Karpas-422 (cell line): ENCODE measurements around the gene URM1. TPM values are rescaled to one million over a fixed set of nuclear protein-coding genes. Genes with fewer than 3 reads are reported as not detected.
"Not testable (repeated sequence)": the region's sequence is repeated elsewhere in the genome, so short reads cannot be mapped to it uniquely, and the experiment has no call there.

ENCODE experiments used
- DNase-seq: peaks from one replicate; pipeline ENCODE4 v3.0.0-alpha.2; 2015
- H2AFZ ChIP-seq: fragments of 200-600 bp; sonication (generic); 2 replicates; pipeline ENCODE4 v1.6.1; 2014; ENCODE audit warnings: antibody characterized with exemption, low read length, mixed read lengths
- H3K27ac ChIP-seq: fragments of 200-600 bp; sonication (generic); 2 replicates; pipeline ENCODE4 v1.5.1; 2014; ENCODE audit warnings: mild to moderate bottlenecking, low read length, moderate library complexity
- H3K27me3 ChIP-seq: fragments of 200-600 bp; sonication (generic); 2 replicates; pipeline ENCODE4 v1.6.1; 2014; ENCODE audit warnings: low read length, mixed read lengths
- H3K36me3 ChIP-seq: fragments of 200-600 bp; sonication (generic); 2 replicates; pipeline ENCODE4 v1.6.1; 2014; ENCODE audit warnings: low read length, mixed read lengths; ENCODE audit not compliant: insufficient read depth
- H3K4me1 ChIP-seq: fragments of 200-600 bp; sonication (generic); 2 replicates; pipeline ENCODE4 v1.6.1; 2014; ENCODE audit warnings: mild to moderate bottlenecking, low read length, mixed read lengths
- H3K4me2 ChIP-seq: fragments of 200-600 bp; sonication (generic); 2 replicates; pipeline ENCODE4 v1.6.1; 2014; ENCODE audit warnings: low read length, low read depth, mild to moderate bottlenecking; ENCODE audit not compliant: poor library complexity, severe bottlenecking
- H3K4me3 ChIP-seq: fragments of 200-600 bp; sonication (generic); 2 replicates; pipeline ENCODE4 v1.5.1; 2014; ENCODE audit warnings: mild to moderate bottlenecking, antibody characterized with exemption, low read length, mixed read lengths
- H3K79me2 ChIP-seq: fragments of 200-600 bp; sonication (generic); 2 replicates; pipeline ENCODE4 v1.6.1; 2014; ENCODE audit warnings: mild to moderate bottlenecking, low read length, mixed read lengths
- H3K9ac ChIP-seq: fragments of 200-600 bp; sonication (generic); 2 replicates; pipeline ENCODE4 v1.6.0; 2014; ENCODE audit warnings: low read length
- H3K9me2 ChIP-seq: fragments of 200-600 bp; sonication (generic), shearing (Covaris generic); replicated peaks from 2 replicates; pipeline ENCODE4 v1.6.0; 2014; ENCODE audit warnings: mild to moderate bottlenecking, low read length, moderate library complexity; ENCODE audit not compliant: insufficient read depth
- H3K9me3 ChIP-seq: fragments of 300-700, 200-600 bp; sonication (generic); 2 replicates; pipeline ENCODE4 v1.6.1; 2014; ENCODE audit warnings: low read length, mixed read lengths
- H4K20me1 ChIP-seq: fragments of 200-600 bp; sonication (generic); 2 replicates; pipeline ENCODE4 v1.6.1; 2014; ENCODE audit warnings: mild to moderate bottlenecking, antibody characterized with exemption, low read length, low read depth; ENCODE audit not compliant: insufficient read depth
- total RNA-seq: library from RNA; depleted of rRNA; stranded (reverse); fragments of >200 nt; shearing (Covaris generic); gene quantifications from 2 replicates; pipeline ENCODE4 v1.2.3, GENCODE V29; 2014; ENCODE audit warnings: low replicate concordance

The URM1 gene
- total RNA-seq, 1 experiment from 2014 or later, result 22.7 TPM

DNA sequence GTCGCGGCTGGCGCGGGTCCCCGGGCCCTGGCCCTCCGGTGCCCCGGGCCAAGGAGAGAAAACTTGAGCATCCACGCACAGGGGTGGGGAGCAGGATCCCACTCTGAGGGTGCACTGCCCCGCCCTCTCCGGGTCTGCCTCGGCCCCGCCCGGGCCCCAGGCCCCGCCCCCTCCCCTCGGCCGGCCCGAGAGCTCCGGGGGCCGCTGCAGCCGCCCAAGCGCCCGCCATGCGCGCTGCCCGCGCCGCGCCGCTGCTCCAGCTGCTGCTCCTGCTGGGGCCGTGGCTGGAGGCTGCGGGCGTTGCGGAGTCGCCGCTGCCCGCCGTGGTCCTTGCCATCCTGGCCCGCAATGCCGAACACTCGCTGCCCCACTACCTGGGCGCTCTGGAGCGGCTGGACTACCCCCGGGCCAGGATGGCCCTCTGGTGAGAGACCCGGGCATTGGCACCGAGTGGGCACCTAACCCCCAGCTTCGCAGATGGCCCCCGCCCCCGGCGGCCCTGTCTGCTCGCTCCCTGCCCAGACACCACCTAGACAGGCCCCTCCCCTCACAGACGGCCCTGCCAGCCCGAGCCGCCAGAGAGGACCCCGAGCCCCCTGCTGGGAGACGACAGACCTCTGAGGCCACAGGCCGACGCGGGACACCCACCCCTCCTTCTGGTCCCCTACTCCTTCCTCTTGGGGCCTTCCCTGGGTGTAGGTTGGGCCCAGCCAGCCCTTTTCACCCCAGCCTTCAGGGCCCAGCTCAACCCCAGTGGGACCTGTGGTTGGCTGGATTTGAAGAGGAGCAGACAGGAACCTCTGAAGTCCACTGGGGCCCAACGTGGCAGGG, 49.7 kb downstream of the URM1 start, which contains the start of gene CERCAM:
Gene CERCAM (plus strand): TSS at position 207 of the 831 bp plus-strand sequence. CDS start 21 bp downstream, at position 228.
- Histone ChIP-seq H3K4me1 (peaks cover 28% of the 10 kb centered on the region), H3K9me2 (no peaks in the 10 kb centered on the region), H3K4me2 (peak within 1 kb of the TSS; percentile 79), H3K9me3 (no peaks in the 10 kb centered on the region), H4K20me1 (0 out of 2 replicates have a peak, but pooled peaks cover 4% of the 10 kb centered on the region), H3K9ac (peak within 1 kb of the TSS; percentile 74), H3K79me2 (no peaks in the 10 kb centered on the region), H2AFZ (peak within 1 kb of the TSS; percentile 88), H3K36me3 (no peaks in the 10 kb centered on the region), H3K27ac (peak within 1 kb of the TSS; percentile 25; the same call in 1 of the 2 replicates), H3K4me3 (peak within 1 kb of the TSS; percentile 75), H3K27me3 (no peaks in the 10 kb centered on the region)
- peak; percentile 88 for DNase-seq

- Histone ChIP-seq H3K4me3 (peak overlapping the region; percentile 75), H3K27me3 (no peaks in the 10 kb centered on the region), H3K4me1 (peaks cover 21% of the 10 kb centered on the region), H2AFZ (peak overlapping the region; percentile 88), H4K20me1 (0 out of 2 replicates have a peak, but pooled peaks cover 4% of the 10 kb centered on the region), H3K9me3 (no peaks in the 10 kb centered on the region), H3K79me2 (no peaks in the 10 kb centered on the region), H3K27ac (no peak overlapping the region), H3K9ac (peak overlapping the region; percentile 74), H3K36me3 (no peaks in the 10 kb centered on the region), H3K9me2 (no peaks in the 10 kb centered on the region), H3K4me2 (peak overlapping the region; percentile 79)
- DNase-seq, result no peak
Observed at GRCh38 chr9:128421482-128421996, 50.4 kb downstream of the URM1 start.

DNA sequence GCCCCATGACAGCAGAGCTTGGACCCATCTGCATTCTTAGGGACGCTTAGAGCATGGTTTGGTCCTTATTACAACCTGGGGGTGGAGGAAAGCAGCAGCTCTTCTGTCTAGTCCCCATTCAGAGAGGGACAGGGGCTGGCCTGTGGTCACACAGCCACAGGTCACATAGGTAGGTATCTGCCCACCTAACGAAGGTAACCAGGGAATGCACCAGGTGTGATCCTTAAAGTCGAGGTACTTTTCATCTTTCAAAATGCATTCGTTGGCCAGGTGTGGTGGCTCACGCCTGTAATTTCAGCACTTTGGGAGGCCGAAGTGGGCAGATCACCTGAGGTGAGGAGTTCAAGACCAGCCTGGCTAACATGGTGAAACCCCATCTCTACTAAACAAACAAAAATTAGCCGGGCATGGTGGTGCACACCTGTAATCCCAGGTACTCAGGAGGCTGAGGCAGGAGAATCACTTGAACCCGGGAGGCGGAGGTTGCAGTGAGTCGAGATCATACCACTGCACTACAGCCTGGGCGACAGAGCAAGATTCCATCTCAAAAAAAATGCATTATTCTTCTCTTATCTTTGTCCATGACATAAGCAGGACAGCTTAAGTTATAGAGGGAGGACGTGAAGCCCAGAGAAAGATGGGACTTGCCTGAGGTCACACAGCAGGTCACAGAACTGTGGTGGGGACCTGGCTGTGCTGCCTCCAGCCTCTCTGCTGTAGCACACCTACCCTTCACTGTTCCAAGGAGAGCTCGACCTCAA, 51.0 kb downstream of the URM1 start:
- H4K20me1 ChIP-seq, H3K9me2 ChIP-seq, H3K79me2 ChIP-seq, H2AFZ ChIP-seq, H3K9me3 ChIP-seq, H3K27ac ChIP-seq, DNase-seq, H3K27me3 ChIP-seq, H3K36me3 ChIP-seq: not testable (repeated sequence)
- H3K4me3 ChIP-seq, result peak overlapping the region; percentile 75; the same call in 1 of the 2 replicates
- H3K4me2 ChIP-seq, result peak overlapping the region; percentile 79
- H3K9ac ChIP-seq, result peak overlapping the region; percentile 74
- peaks cover 18% of the 10 kb centered on the region for H3K4me1 ChIP-seq

- DNase-seq, result no peak
- Histone ChIP-seq H3K4me1 (peaks cover 18% of the 10 kb centered on the region), H3K9me3 (no peaks in the 10 kb centered on the region), H3K27me3 (no peaks in the 10 kb centered on the region), H3K4me2 (no peak overlapping the region), H3K79me2 (no peaks in the 10 kb centered on the region), H3K36me3 (no peaks in the 10 kb centered on the region), H3K27ac (no peak overlapping the region), H4K20me1 (0 out of 2 replicates have a peak, but pooled peaks cover 4% of the 10 kb centered on the region), H3K9me2 (no peaks in the 10 kb centered on the region), H3K4me3 (no peak overlapping the region), H3K9ac (no peak overlapping the region), H2AFZ (no peak overlapping the region)
Observed at GRCh38 chr9:128422783-128423150, 51.6 kb downstream of the URM1 start.

DNA sequence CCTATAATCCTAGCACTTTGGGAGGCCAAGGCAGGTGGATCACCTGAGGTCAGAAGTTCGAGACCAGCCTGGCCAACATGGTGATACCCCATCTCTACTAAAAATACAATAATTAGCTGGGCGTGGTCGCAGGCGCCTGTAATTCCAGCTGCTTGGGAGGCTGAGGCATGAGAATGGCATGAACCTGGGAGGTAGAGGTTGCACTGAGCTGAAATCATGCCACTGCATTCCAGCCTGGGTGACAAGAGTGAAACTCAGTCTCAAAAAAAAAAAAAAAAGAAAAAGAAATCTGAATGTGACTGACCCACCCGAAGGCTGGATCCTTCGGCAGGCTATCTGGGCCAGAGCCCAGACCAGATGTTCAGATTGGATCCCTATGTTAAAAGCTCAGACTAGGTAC, 52.2 kb downstream of the URM1 start:
- H3K4me3 ChIP-seq, H3K9me2 ChIP-seq, H3K4me2 ChIP-seq, H3K27me3 ChIP-seq, H3K79me2 ChIP-seq, H3K9me3 ChIP-seq, DNase-seq, H3K9ac ChIP-seq, H3K27ac ChIP-seq, H3K36me3 ChIP-seq, H4K20me1 ChIP-seq, H2AFZ ChIP-seq: not testable (repeated sequence)
- peaks cover 18% of the 10 kb centered on the region for H3K4me1 ChIP-seq

GRCh38 chr9:128424268-128424780, 53.1 kb downstream of the URM1 start:
- no peaks in the 10 kb centered on the region for H3K27me3 ChIP-seq
- H3K27ac ChIP-seq, result no peak overlapping the region

GRCh38 chr9:128428644-128429512, 57.7 kb downstream of the URM1 start:
- H3K4me3 ChIP-seq, result no peak overlapping the region
- H4K20me1 ChIP-seq, result no peaks in the 10 kb centered on the region
- no peaks in the 10 kb centered on the region for H3K4me1 ChIP-seq
- no peaks in the 10 kb centered on the region for H3K9me3 ChIP-seq
- no peaks in the 10 kb centered on the region for H3K36me3 ChIP-seq
- H3K9ac ChIP-seq, result no peak overlapping the region
- DNase-seq, result no peak
- no peak overlapping the region for H3K4me2 ChIP-seq
- H3K9me2 ChIP-seq, result no peaks in the 10 kb centered on the region
- H3K27ac ChIP-seq, result no peak overlapping the region
- no peak overlapping the region for H2AFZ ChIP-seq
- no peaks in the 10 kb centered on the region for H3K27me3 ChIP-seq
- no peaks in the 10 kb centered on the region for H3K79me2 ChIP-seq

More at GRCh38 chr9:128424268-128424780, 53.1 kb downstream of the URM1 start:
- H3K79me2 ChIP-seq, result no peaks in the 10 kb centered on the region
- H3K4me2 ChIP-seq, result no peak overlapping the region
- no peak overlapping the region for H3K4me3 ChIP-seq
- H2AFZ ChIP-seq, result no peak overlapping the region
- H3K9ac ChIP-seq, result no peak overlapping the region
- H3K9me2 ChIP-seq, result no peaks in the 10 kb centered on the region
- H3K9me3 ChIP-seq, result no peaks in the 10 kb centered on the region
- no peak for DNase-seq
- H4K20me1 ChIP-seq, result 0 out of 2 replicates have a peak, but pooled peaks cover 4% of the 10 kb centered on the region
- no peaks in the 10 kb centered on the region for H3K36me3 ChIP-seq
- peaks cover 17% of the 10 kb centered on the region for H3K4me1 ChIP-seq
